NT2/D1 (cell line): ENCODE data around the gene MANSC1.

Experiments
- SUZ12 ChIP-seq: IDR thresholded peaks from 2 replicates; pipeline ENCODE4 v1.6.1; 2011; ENCODE audit not compliant: insufficient read length, insufficient read depth; ENCODE audit errors: extremely low read depth
- YY1 ChIP-seq: IDR thresholded peaks from 2 replicates; pipeline ENCODE4 v1.6.1; 2011; ENCODE audit not compliant: insufficient read length, insufficient read depth
- ZNF274 ChIP-seq: IDR thresholded peaks from 2 replicates; pipeline ENCODE4 v1.6.1; 2011; ENCODE audit warnings: mild to moderate bottlenecking, low read depth, low read length

DNA sequence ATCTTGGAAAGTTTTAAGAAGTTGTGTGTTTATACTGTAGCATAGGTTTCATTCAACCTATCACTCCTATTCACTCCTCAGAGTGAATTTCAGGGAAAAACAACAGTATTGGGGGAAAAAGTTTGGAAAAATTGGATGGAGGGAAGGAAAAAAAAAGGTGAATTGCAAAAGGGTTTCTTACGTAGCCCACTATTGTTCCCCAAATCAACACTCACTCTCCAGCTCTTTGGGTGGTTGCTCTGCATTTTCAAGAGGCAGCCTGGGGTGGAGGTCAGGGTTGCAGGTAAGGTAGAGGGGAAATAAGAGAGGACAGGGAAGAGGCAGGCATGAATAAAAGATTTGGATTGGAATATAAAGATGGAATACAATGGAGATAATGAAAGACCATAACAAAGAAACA lies 49.1 kb upstream of the MANSC1 start:
- TF ChIP-seq ZNF274: no peak
- TF ChIP-seq YY1: no peak
- no peak for TF ChIP-seq SUZ12
